Thoracic aorta endothelial cell (primary cell): ENCODE data around the gene VSIG10L. TPM values are rescaled to one million over a fixed set of nuclear protein-coding genes. Genes with fewer than 3 reads are reported as not detected.

Experiments
- total RNA-seq: library from RNA; depleted of rRNA; stranded (reverse); fragments of >200 nt; gene quantifications from 2 replicates; pipeline ENCODE4 v1.2.3, GENCODE V29; 2012

VSIG10L gene
- total RNA-seq = 0.27 and 0.29 TPM in 2 replicates

DNA sequence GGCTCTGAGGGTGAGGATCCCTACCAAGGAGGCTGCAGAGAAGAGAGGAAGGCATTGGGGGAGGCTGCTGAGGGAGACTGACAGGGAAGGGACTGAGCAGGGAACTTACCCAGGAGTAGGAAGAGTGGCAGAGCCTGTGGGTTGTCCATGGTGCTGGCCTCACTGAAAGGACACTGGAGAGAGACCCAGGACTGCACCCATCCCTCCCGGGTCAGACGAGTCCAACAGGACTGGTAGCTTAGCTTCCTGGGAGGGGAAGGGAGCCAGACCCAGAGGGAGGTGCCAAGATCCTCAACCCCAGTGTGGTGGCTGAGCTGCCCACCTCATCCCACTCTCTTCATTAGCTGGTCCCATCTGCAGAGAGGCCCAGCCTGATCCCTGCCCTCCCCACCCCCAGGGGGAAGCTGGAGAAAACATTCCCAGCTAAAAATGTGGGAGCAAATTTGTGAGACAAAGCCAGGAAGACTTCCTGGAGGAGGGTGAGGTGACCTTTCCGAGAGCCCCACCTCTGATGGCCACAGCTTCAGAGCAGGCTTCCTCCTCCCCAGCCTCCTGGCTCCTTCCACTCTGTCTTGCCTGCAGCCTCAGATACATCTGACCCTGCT, at the start of gene VSIG10L:
VSIG10L (minus strand) TSS at position 164 of the 605 bp plus-strand sequence; CDS start at position 149, 15 bp downstream.

DNA sequence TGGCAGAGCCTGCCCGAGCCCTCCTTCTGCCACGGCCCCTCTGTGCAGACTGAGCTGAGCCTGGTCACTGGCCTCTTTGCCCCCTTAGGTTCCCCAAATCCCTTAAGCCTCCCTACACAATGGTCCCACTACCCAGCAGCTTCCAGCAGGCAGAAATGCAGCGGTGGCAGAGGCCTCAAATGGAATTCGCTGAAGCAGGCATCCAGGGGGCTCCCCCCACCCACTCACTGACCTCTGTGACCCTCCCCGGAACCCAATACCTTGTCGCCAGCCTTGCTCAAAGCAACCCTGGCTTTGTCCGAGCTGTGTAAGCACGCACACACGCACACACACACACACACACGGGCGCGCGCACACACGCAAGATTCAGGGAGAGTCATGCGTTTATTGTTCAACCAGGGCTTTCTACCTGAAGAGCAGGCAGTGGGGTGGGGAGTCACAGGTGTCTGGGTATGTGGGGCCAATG, 46.0 kb upstream of the VSIG10L start, which contains the start of gene LIM2:
LIM2 (minus strand) TSS at position 51 of the 466 bp plus-strand sequence. CDS start 531 bp downstream, outside the sequence.

DNA sequence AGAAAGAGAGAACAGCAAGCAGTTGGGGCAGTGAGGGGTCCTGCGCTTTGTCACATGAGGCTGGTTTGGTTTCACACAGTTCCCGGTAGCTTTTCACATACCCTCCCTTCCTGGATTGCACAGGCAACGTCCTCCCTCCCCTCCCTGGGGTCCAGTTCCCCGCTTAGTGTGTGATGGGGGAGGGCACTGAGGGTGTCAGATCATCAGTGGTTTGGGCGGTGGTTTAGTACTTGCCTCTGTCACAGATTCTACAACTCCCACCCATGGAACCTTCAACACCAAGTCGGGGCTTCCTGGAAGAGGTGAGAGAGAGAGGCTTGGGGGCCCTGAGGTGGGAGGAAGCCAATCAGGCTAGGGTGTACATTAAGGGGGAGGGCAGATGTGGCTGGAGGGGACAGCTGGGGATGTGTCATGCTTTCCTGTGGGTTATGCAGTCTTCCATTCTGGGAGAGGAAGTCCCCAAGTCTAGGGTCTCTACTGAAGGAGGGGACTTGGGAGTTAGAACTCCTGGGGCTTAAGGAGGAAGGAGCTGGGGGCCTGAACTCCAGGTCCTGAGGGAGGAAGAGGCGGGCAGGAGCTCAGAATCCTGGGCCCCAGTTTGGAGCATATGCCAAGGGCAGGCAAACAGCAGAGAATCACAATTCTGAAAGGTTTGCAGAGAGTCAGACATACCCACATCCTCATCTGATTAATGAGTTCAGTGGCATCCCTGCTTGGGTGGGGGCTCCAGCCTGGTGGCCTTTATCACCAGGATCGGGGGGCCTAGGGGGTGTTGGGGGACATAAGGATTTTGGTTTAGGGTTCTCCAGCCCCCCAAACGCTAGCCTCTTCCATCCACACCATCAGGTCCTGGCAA, 30.9 kb upstream of the VSIG10L start, which contains the start of gene NKG7:
NKG7 (minus strand) TSS at position 6 of the 856 bp plus-strand sequence. CDS start 119 bp downstream, outside the sequence.

DNA sequence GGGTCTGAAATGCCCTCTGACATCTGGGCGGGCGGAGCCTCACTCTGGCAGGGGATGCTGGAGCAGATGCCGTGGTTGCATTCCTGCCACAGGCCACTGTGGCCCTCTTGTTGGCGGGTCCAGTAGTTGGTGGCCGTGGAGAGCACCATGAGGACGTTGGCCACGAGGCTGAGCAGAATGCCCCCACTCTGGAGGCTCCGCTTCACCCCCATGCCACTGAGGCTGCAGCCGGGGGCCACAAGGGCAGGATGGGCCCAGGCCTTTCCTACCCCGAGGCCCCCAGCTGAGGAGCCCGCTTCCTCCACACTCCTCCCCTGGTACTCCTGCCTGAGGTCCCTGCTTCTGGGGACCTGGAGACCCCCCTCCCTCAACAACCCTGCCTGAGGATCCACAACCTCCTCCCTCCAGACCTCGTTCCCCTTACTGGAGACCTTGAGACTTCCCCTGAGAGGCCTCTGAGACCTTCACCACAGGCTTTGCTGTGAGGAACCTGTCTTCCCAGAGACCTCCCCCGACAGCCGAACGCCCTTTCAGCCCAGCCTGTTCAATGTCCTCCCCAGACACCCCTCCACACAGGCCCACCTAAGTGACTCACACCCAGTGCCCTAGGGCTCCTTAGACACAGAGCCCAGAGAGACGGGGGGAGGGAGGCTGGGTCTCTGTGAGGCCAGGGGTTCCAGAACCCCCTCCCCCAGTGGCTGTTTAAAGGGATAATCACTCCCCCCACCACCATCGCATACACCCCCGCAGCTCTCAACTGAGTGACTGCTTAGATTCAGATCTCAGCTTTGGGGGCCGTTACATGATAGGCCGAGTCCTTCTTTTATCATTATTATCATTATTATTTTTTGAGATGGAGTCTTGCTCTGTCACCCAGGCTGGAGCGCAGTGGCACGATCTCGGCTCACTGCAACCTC, 26.7 kb upstream of the VSIG10L start, which contains the start of gene CLDND2:
CLDND2 (minus strand) TSS at position 638 of the 917 bp plus-strand sequence; CDS start at position 212, 426 bp downstream.

DNA sequence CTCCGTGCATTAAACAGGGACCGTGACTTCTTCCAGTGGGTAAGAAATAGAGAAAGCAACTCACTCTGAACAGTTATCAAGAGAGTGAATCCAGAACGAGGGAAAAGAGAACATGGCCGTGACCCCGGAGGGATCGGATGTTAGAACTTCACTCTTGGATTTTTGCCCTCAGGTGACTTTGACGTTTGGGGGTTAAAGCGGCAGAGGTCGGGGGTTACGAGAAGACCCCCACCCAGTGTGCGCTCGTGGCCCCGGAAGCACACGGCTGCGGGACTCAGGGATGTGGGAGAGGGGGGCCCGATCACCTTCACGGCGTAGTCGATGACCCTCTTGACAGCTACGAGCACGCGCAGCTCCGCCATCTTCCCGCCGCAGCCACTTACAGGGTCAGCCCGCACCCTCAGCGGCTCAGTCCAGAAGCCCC, 24.0 kb upstream of the VSIG10L start, which contains the start of gene ETFB:
ETFB (minus strand) TSS at position 424 of the 424 bp plus-strand sequence; CDS start at position 362, 62 bp downstream.

DNA sequence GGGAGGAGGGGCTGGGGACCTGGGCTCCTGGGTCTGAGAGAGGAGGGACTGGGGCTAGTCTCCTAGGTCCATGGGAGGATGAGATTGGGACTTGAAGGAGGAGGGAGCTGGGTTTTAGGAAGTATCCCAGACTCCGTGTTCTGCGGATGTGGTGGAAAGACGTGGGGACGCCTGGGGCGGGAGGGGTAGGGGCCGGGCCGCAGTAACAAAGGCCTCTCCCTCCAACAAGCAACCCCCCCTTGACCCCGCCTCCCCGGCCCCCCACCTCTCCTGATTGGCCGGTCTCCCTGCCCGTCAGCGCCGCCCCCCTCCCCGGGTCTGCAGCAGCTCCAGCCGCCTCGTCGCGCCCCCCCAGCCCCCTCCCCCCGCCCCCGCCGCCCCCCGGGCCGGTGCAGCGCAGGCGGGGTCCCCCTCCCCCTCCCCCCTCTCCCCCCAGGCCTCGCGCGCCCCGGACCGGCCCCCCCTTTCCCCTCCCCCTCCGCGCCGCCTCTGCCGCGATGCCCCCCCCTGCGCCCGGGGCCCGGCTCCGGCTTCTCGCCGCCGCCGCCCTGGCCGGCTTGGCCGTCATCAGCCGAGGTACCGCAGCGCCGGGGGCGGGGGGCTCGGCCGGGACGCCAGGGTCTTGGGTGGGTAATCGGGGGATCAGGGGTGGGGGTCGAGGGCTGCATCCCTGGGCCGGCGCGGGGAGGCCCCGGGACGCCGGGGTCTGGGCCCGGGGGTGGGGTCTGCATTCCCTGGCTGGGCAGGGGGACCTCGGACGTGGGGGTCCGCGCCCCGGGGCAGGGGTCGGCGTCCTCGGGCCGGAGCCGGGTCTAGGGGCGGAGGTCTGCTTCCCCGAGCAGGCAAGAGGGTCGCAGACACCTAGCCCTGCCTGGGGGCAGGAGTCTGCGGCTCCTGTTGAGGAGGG, 30.3 kb downstream of the VSIG10L start, which contains the start of gene IGLON5:
IGLON5 (plus strand) TSS at position 294 of the 907 bp plus-strand sequence; CDS start at position 498, 204 bp downstream.

Other genes with a start within 250 kb of the VSIG10L start
- 4.3 and 5.0 TPM in 2 replicates for gene CTU1, start 233.7 kb downstream of the VSIG10L start, total RNA-seq
- gene SIGLEC9, start 217.2 kb downstream of the VSIG10L start, total RNA-seq = not detected in 2 replicates
- not detected in 2 replicates for gene SIGLEC7, start 199.8 kb downstream of the VSIG10L start, total RNA-seq
- gene CD33, start 117.1 kb downstream of the VSIG10L start, total RNA-seq = not detected in 2 replicates
- not detected in 2 replicates for gene SIGLECL1, start 91.1 kb downstream of the VSIG10L start, total RNA-seq
- not detected in 2 replicates for gene IGLON5, start 30.5 kb downstream of the VSIG10L start, total RNA-seq
- gene ETFB, start 24.2 kb upstream of the VSIG10L start, total RNA-seq = 47.1 and 71.4 TPM in 2 replicates
- not detected in 2 replicates for gene CLDND2, start 26.9 kb upstream of the VSIG10L start, total RNA-seq
- gene NKG7, start 30.5 kb upstream of the VSIG10L start, total RNA-seq = not detected in 2 replicates
- not detected in 2 replicates for gene LIM2, start 45.8 kb upstream of the VSIG10L start, total RNA-seq
- not detected in 2 replicates for gene C19orf84, start 48.5 kb upstream of the VSIG10L start, total RNA-seq
- not detected in 2 replicates for gene SIGLEC10, start 75.5 kb upstream of the VSIG10L start, total RNA-seq
- not detected in 2 replicates for gene SIGLEC8, start 116.3 kb upstream of the VSIG10L start, total RNA-seq
- not detected in 2 replicates for gene CEACAM18, start 136.4 kb upstream of the VSIG10L start, total RNA-seq
- gene SIGLEC12, start 159.7 kb upstream of the VSIG10L start, total RNA-seq = not detected in 2 replicates
- gene SIGLEC6, start 189.5 kb upstream of the VSIG10L start, total RNA-seq = not detected in 2 replicates
- gene ZNF175, start 229.1 kb upstream of the VSIG10L start, total RNA-seq = 9.6 and 14.4 TPM in 2 replicates